ENCODE measurements around the gene SRCIN1.

GRCh38 chr17:38592487-38592886, 13.3 kb downstream of the SRCIN1 start:
- TF ChIP-seq GATA2 (IDR thresholded peaks at IDR 0.05; ENCODE audit: low read depth, low read length) = no peak
- TF ChIP-seq GATA3 (IDR thresholded peaks at IDR 0.05; ENCODE audit: low read depth, low read length) = no peak

Data from SH-SY5Y (cell line).